ENCODE results near the gene EGFL8.

The EGFL8 gene

GRCh38 chr6:32147401-32148132 lies 16.8 kb upstream of the EGFL8 start:
- no peak for FAIRE-seq

GRCh38 chr6:32148289-32149091 lies 15.9 kb upstream of the EGFL8 start:
- no peak for FAIRE-seq

DNA sequence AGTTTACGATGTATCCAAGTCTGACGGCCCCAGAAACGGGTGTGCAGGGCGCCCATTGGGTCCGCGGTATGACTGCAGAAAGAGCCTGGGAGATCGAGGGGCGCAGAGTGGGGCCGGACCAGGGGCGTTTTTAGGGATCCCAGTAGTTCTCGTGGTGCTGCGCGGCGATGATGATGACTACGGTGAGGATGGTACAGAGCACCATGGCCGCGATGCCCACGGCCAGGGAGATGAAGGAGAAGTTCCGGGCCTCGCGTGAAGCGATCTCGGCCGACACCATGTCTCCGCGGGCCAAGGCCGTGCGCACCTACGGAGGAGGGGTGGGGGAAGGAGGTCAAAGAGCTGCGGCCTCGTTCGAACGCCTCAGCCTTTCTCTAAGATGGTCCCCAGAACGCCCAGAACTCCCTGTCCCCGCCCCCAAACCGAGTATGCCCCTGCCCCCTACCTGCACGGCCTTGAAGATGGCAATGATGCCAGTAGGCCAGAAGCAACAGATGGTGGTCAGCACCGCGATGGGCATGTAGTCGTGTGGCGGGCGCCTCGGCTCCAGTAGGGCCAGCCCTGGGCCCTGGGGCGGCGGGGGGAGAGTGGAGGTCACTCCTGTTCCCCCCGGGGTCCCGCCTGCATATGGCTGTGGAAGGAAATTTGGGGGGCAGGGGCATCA lies 15.2 kb upstream of the EGFL8 start:
- no peak for FAIRE-seq

GRCh38 chr6:32149932-32150870 lies 14.2 kb upstream of the EGFL8 start:
- no peak for FAIRE-seq

DNA sequence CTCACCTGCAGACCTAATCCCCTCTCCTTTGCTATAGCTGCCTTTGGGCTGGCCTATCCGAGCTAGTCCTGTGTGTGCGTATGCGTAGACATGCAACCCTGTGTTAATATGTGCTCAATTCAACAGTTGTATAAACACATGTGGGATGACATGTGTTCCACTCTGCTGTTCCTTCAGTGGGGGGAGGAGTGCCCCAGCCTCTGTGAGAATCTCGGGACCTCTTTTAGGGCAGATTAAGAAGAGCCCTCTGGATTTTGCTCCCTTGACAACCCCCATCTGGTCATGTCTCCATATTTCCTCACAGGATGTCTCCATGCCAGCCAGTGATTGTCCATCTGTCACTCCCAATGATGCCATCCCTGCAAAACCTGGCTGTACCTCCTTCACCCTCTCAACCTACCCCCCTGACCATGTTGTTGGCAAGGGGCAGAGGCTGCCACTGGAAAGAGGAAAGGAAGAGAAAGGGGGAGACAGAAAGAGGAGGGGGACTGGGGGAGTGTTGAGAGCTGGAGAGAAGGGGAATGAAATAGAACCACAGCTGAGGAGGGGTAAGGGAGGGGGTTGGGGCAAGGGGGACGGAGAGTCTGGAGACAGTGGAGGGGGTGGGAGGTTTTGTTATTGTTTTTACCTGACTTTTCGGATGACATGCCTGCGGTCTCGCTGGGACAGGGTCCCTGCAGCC lies 13.1 kb upstream of the EGFL8 start:
- FAIRE-seq: no peak

DNA sequence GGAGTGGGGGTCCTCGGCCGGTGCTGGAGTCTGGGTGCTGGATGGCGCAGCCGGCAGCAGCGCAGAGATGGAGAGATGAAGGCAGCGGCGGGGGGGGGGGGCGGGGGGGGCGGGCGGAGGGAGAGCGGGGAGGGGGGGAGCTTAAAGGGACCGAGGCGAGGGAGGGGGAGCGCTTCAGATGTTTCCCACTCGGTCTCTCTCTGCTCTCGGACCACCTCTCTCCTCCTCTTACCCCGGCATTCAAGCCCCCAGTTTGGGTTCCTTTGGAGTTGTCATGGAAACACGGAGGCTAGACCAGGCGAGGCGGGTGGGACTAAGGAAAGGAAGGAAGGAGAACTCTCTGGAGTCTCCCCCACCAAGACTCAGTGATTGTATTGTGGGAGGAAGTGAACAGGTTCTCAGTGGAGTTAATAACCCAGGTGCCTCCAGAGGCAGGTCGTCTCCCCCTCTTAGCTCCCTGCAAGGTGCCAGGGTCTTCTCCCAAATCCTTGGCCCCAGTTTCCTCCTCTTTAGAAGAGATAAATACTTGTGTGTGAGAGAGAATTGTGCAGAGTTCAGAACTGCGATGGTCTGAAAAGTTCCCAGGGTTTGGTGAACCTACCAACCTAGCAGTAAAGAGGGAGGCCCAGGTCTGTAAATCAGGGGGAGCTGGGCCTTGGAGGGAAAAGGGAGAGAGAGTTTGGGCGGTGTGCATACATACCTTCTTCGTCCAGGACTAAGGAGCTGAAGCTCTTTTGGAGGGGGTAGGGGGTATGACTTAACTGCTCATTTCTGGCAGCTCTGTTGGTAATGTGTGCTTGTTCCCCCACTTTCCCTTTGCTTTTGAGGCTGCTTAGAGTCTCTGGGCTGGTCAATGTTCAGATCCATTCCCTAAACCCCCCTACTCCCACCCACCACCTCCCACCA lies 12.3 kb upstream of the EGFL8 start, which contains the start of gene PRRT1:
Gene PRRT1 (minus strand): TSS at position 77 of the 906 bp plus-strand sequence. CDS start 112 bp downstream, outside the sequence.
- no peak for FAIRE-seq

GRCh38 chr6:32152769-32153563 lies 11.4 kb upstream of the EGFL8 start:
- FAIRE-seq: no peak

DNA sequence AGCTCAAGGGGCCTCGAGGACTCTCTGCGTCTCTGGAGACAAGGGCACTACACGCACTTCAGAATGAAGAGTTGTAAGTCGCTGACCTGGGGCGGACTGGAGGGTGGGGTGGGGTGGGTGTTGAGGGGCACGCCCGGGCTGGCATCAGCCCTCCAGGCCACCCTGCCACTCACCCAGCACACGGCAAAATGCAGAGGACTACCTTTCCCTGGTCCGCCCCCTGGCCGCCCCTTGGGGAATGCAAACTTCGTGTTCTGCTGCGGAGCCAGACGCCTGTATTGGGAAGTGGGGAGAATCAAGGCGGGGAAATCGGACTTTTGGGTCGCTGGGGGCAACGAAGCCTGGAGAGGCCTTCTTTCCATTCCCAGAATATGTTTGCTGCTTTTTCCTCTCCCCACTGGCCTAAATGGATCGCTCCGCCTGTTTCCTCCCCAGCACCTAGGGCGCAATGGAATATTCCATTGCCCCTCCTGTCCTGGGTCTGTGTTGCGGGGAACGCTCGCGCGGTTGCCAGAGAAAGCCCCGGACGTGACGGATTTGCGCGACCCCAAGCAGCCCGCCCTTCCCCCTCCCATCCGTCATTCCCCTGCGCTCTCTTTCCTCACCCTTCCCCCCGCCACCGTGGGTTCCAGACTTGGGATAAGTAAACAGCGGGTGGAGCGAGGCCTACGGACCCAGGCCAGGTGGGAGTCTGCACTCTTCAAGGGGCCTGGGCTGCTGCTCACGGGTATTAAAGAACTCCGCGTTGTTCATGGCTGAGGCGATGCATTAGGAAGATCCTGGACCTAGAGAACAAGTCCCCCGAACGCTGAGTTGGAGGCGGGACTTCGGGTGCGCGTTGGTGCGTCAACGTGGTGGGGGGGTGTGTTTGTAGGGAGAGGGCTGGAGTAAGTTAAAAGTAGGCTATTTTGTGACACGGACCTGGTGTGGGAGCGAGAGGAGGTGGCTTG lies 10.6 kb upstream of the EGFL8 start, which contains the start of gene PPT2:
Gene PPT2 (plus strand): TSS at position 578 of the 950 bp plus-strand sequence. CDS start 454 bp downstream, outside the sequence.
- no peak for FAIRE-seq

DNA sequence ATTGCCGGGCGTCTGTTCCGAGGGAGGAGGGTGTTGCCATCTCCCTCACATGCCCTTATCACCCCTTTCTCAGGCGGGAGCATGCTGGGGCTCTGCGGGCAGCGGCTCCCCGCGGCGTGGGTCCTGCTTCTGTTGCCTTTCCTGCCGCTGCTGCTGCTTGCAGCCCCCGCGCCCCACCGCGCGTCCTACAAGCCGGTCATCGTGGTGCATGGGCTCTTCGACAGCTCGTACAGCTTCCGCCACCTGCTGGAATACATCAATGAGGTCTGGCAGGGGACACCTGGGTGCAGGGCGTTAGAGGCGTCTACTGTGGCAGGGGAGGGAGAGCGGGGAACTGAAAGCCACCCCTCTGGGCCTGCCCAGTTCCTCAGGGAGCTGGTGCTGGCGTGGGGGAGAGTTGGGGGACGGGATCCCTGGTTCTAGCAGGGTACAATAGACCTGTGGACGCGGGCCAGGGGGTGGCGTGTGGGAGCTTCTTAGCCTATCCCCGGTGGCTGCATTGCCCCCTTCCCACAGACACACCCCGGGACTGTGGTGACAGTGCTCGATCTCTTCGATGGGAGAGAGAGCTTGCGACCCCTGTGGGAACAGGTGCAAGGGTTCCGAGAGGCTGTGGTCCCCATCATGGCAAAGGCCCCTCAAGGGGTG lies 9.8 kb upstream of the EGFL8 start:
- no peak for FAIRE-seq

- no peak for FAIRE-seq
These were observed 7.5 kb upstream of the EGFL8 start for GRCh38 chr6:32156891-32157290.

GRCh38 chr6:32158052-32158451 lies 6.3 kb upstream of the EGFL8 start:
- no peak for FAIRE-seq

- no peak for FAIRE-seq
These were observed 686 bp upstream of the EGFL8 start for GRCh38 chr6:32163559-32164258.

- FAIRE-seq: no peak
These were observed 2.1 kb downstream of the EGFL8 start for GRCh38 chr6:32166411-32167061.

- FAIRE-seq: no peak
These were observed 2.9 kb downstream of the EGFL8 start for GRCh38 chr6:32167154-32167760.

- FAIRE-seq: no peak
These were observed 3.4 kb downstream of the EGFL8 start for GRCh38 chr6:32167761-32168262.

- no peak for FAIRE-seq
These were observed 4.0 kb downstream of the EGFL8 start for GRCh38 chr6:32168350-32168749.

All from A204.1 (cell line).